ENCODE measurements around the gene OTOF.

DNA sequence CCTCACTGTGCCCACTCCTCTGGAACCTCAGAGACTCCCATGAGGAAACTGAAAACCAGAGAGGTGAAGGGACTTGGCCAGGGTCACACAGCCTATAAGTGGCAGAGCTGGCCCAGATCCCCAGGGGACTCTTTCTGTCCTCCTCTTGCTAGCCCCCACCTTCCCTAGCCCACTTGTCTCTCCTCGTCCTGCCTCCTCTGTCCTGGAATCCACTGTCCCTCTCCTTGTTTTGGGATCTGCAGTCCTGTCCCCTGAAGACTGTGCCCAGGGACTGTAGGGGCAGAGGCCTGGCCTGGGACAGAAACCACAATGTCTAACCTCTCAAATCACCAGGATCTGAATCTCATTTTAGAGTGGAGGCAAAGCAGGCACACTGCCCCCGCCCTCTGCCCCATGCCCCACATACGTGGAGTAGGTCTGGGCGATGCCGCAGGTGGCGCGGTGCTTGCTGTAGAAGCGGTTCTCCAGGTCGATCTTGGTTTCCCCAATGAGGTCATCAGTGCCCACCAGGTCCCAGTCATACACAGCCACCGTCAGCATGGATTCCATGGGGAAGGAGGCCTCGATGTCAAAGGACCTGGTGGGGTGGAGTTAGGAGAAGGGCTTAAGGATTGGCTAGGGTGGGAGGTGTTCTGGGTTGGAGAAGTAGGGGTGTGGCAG is 12.5 kb downstream of the OTOF start:
- TF ChIP-seq, protein P1, sequence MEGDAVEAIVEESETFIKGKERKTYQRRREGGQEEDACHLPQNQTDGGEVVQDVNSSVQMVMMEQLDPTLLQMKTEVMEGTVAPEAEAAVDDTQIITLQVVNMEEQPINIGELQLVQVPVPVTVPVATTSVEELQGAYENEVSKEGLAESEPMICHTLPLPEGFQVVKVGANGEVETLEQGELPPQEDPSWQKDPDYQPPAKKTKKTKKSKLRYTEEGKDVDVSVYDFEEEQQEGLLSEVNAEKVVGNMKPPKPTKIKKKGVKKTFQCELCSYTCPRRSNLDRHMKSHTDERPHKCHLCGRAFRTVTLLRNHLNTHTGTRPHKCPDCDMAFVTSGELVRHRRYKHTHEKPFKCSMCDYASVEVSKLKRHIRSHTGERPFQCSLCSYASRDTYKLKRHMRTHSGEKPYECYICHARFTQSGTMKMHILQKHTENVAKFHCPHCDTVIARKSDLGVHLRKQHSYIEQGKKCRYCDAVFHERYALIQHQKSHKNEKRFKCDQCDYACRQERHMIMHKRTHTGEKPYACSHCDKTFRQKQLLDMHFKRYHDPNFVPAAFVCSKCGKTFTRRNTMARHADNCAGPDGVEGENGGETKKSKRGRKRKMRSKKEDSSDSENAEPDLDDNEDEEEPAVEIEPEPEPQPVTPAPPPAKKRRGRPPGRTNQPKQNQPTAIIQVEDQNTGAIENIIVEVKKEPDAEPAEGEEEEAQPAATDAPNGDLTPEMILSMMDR (conservative IDR thresholded peaks at IDR 0.05): no peak
- TF ChIP-seq ZFX (IDR thresholded peaks at IDR 0.05): no peak

Data from C4-2B (cell line).